ENCODE measurements around the gene PLCD3.

PLCD3 gene

GRCh38 chr17:45110676-45111611 lies 21.4 kb downstream of the PLCD3 start:
- no peak overlapping the region for H3K27ac ChIP-seq (ENCODE audit: low read depth, low read length)
- no peaks in the 10 kb centered on the region for H3K4me1 ChIP-seq (ENCODE audit: control insufficient read depth in 1 of 2, insufficient read depth in 2 of 2, low read length in 2 of 2)
- no peaks in the 10 kb centered on the region for H3K9me3 ChIP-seq (ENCODE audit: control insufficient read depth in 1 of 2, low read length in 2 of 2)
- no peak overlapping the region for H3K4me3 ChIP-seq (ENCODE audit: low read depth in 1 of 2, low read length in 2 of 2)
- peaks cover 9 to 31% of the 10 kb centered on the region in 2 donors for H3K36me3 ChIP-seq (ENCODE audit: control insufficient read depth in 1 of 2, insufficient read depth in 2 of 2, low read length in 2 of 2)
- no peaks in the 10 kb centered on the region for H3K27me3 ChIP-seq (ENCODE audit: control insufficient read depth in 1 of 2, insufficient read depth in 2 of 2, low read length in 2 of 2)
- no peak overlapping the region for H3K9ac ChIP-seq (ENCODE audit: low read depth in 1 of 2, low read length in 2 of 2)

- H3K4me1 ChIP-seq (ENCODE audit: control insufficient read depth in 1 of 2, insufficient read depth in 2 of 2, low read length in 2 of 2), result no peaks in the 10 kb centered on the region
- no peak overlapping the region for H3K9ac ChIP-seq (ENCODE audit: low read depth in 1 of 2, low read length in 2 of 2)
- H3K27me3 ChIP-seq (ENCODE audit: control insufficient read depth in 1 of 2, insufficient read depth in 2 of 2, low read length in 2 of 2), result no peaks in the 10 kb centered on the region
- peaks cover 26 to 50% of the 10 kb centered on the region in 2 donors for H3K36me3 ChIP-seq (ENCODE audit: control insufficient read depth in 1 of 2, insufficient read depth in 2 of 2, low read length in 2 of 2)
- H3K9me3 ChIP-seq (ENCODE audit: control insufficient read depth in 1 of 2, low read length in 2 of 2), result no peaks in the 10 kb centered on the region
- no peak overlapping the region for H3K27ac ChIP-seq (ENCODE audit: low read depth, low read length)
- no peak overlapping the region for H3K4me3 ChIP-seq (ENCODE audit: low read depth in 1 of 2, low read length in 2 of 2)
Observed at GRCh38 chr17:45108595-45109521, 23.5 kb downstream of the PLCD3 start.

- peaks cover 34 to 58% of the 10 kb centered on the region in 2 donors for H3K36me3 ChIP-seq (ENCODE audit: control insufficient read depth in 1 of 2, insufficient read depth in 2 of 2, low read length in 2 of 2)
- H3K27ac ChIP-seq (ENCODE audit: low read depth, low read length), result no peak overlapping the region
- no peaks in the 10 kb centered on the region for H3K9me3 ChIP-seq (ENCODE audit: control insufficient read depth in 1 of 2, low read length in 2 of 2)
- H3K9ac ChIP-seq (ENCODE audit: low read depth in 1 of 2, low read length in 2 of 2), result no peak overlapping the region
- no peaks in the 10 kb centered on the region for H3K27me3 ChIP-seq (ENCODE audit: control insufficient read depth in 1 of 2, insufficient read depth in 2 of 2, low read length in 2 of 2)
- no peak overlapping the region for H3K4me3 ChIP-seq (ENCODE audit: low read depth in 1 of 2, low read length in 2 of 2)
- no peaks in the 10 kb centered on the region for H3K4me1 ChIP-seq (ENCODE audit: control insufficient read depth in 1 of 2, insufficient read depth in 2 of 2, low read length in 2 of 2)
Observed at GRCh38 chr17:45108051-45108450, 24.3 kb downstream of the PLCD3 start.

GRCh38 chr17:45107293-45108010 lies 24.9 kb downstream of the PLCD3 start:
- Histone ChIP-seq H3K9ac (ENCODE audit: low read depth in 1 of 2, low read length in 2 of 2) (no peak overlapping the region), H3K27ac (ENCODE audit: low read depth, low read length) (no peak overlapping the region), H3K4me3 (ENCODE audit: low read depth in 1 of 2, low read length in 2 of 2) (no peak overlapping the region), H3K36me3 (ENCODE audit: control insufficient read depth in 1 of 2, insufficient read depth in 2 of 2, low read length in 2 of 2) (peaks cover 40 to 64% of the 10 kb centered on the region in 2 donors), H3K9me3 (ENCODE audit: control insufficient read depth in 1 of 2, low read length in 2 of 2) (no peaks in the 10 kb centered on the region), H3K27me3 (ENCODE audit: control insufficient read depth in 1 of 2, insufficient read depth in 2 of 2, low read length in 2 of 2) (no peaks in the 10 kb centered on the region), H3K4me1 (ENCODE audit: control insufficient read depth in 1 of 2, insufficient read depth in 2 of 2, low read length in 2 of 2) (no peaks in the 10 kb centered on the region)

GRCh38 chr17:45106582-45106981 lies 25.7 kb downstream of the PLCD3 start:
- Histone ChIP-seq H3K9me3 (ENCODE audit: control insufficient read depth in 1 of 2, low read length in 2 of 2) (no peaks in the 10 kb centered on the region), H3K27me3 (ENCODE audit: control insufficient read depth in 1 of 2, insufficient read depth in 2 of 2, low read length in 2 of 2) (no peaks in the 10 kb centered on the region), H3K4me1 (ENCODE audit: control insufficient read depth in 1 of 2, insufficient read depth in 2 of 2, low read length in 2 of 2) (no peaks in the 10 kb centered on the region), H3K4me3 (ENCODE audit: low read depth in 1 of 2, low read length in 2 of 2) (no peak overlapping the region), H3K27ac (ENCODE audit: low read depth, low read length) (no peak overlapping the region), H3K36me3 (ENCODE audit: control insufficient read depth in 1 of 2, insufficient read depth in 2 of 2, low read length in 2 of 2) (peaks cover 49 to 73% of the 10 kb centered on the region in 2 donors), H3K9ac (ENCODE audit: low read depth in 1 of 2, low read length in 2 of 2) (no peak overlapping the region)

- no peaks in the 10 kb centered on the region for H3K9me3 ChIP-seq (ENCODE audit: control insufficient read depth in 1 of 2, low read length in 2 of 2)
- H3K4me1 ChIP-seq (ENCODE audit: control insufficient read depth in 1 of 2, insufficient read depth in 2 of 2, low read length in 2 of 2), result no peaks in the 10 kb centered on the region
- H3K27me3 ChIP-seq (ENCODE audit: control insufficient read depth in 1 of 2, insufficient read depth in 2 of 2, low read length in 2 of 2), result no peaks in the 10 kb centered on the region
- no peak overlapping the region for H3K9ac ChIP-seq (ENCODE audit: low read depth in 1 of 2, low read length in 2 of 2)
- no peak overlapping the region for H3K4me3 ChIP-seq (ENCODE audit: low read depth in 1 of 2, low read length in 2 of 2)
- peaks cover 50 to 76% of the 10 kb centered on the region in 2 donors for H3K36me3 ChIP-seq (ENCODE audit: control insufficient read depth in 1 of 2, insufficient read depth in 2 of 2, low read length in 2 of 2)
- no peak overlapping the region for H3K27ac ChIP-seq (ENCODE audit: low read depth, low read length)
Observed at GRCh38 chr17:45106096-45106495, 26.2 kb downstream of the PLCD3 start.

- H3K27ac ChIP-seq (ENCODE audit: low read depth, low read length), result no peak overlapping the region
- H3K9ac ChIP-seq (ENCODE audit: low read depth in 1 of 2, low read length in 2 of 2), result no peak overlapping the region
- no peak overlapping the region for H3K4me3 ChIP-seq (ENCODE audit: low read depth in 1 of 2, low read length in 2 of 2)
- H3K9me3 ChIP-seq (ENCODE audit: control insufficient read depth in 1 of 2, low read length in 2 of 2), result no peaks in the 10 kb centered on the region
- H3K4me1 ChIP-seq (ENCODE audit: control insufficient read depth in 1 of 2, insufficient read depth in 2 of 2, low read length in 2 of 2), result no peaks in the 10 kb centered on the region
- H3K27me3 ChIP-seq (ENCODE audit: control insufficient read depth in 1 of 2, insufficient read depth in 2 of 2, low read length in 2 of 2), result no peaks in the 10 kb centered on the region
- H3K36me3 ChIP-seq (ENCODE audit: control insufficient read depth in 1 of 2, insufficient read depth in 2 of 2, low read length in 2 of 2), result peaks cover 50 to 78% of the 10 kb centered on the region in 2 donors
Observed at GRCh38 chr17:45104907-45105624, 27.2 kb downstream of the PLCD3 start.

- Histone ChIP-seq H3K36me3 (ENCODE audit: control insufficient read depth in 1 of 2, insufficient read depth in 2 of 2, low read length in 2 of 2) (peaks cover 54 to 84% of the 10 kb centered on the region in 2 donors), H3K27ac (ENCODE audit: low read depth, low read length) (no peak overlapping the region), H3K27me3 (ENCODE audit: control insufficient read depth in 1 of 2, insufficient read depth in 2 of 2, low read length in 2 of 2) (no peaks in the 10 kb centered on the region), H3K9ac (ENCODE audit: low read depth in 1 of 2, low read length in 2 of 2) (no peak overlapping the region), H3K9me3 (ENCODE audit: control insufficient read depth in 1 of 2, low read length in 2 of 2) (no peaks in the 10 kb centered on the region), H3K4me3 (ENCODE audit: low read depth in 1 of 2, low read length in 2 of 2) (no peak overlapping the region), H3K4me1 (ENCODE audit: control insufficient read depth in 1 of 2, insufficient read depth in 2 of 2, low read length in 2 of 2) (no peaks in the 10 kb centered on the region)
Observed at GRCh38 chr17:45104497-45104896, 27.8 kb downstream of the PLCD3 start.

GRCh38 chr17:45104029-45104428 lies 28.3 kb downstream of the PLCD3 start:
- no peak overlapping the region for H3K9ac ChIP-seq (ENCODE audit: low read depth in 1 of 2, low read length in 2 of 2)
- peaks cover 57 to 88% of the 10 kb centered on the region in 2 donors for H3K36me3 ChIP-seq (ENCODE audit: control insufficient read depth in 1 of 2, insufficient read depth in 2 of 2, low read length in 2 of 2)
- H3K27me3 ChIP-seq (ENCODE audit: control insufficient read depth in 1 of 2, insufficient read depth in 2 of 2, low read length in 2 of 2), result no peaks in the 10 kb centered on the region
- no peak overlapping the region for H3K27ac ChIP-seq (ENCODE audit: low read depth, low read length)
- no peak overlapping the region for H3K4me3 ChIP-seq (ENCODE audit: low read depth in 1 of 2, low read length in 2 of 2)
- H3K9me3 ChIP-seq (ENCODE audit: control insufficient read depth in 1 of 2, low read length in 2 of 2), result no peaks in the 10 kb centered on the region
- H3K4me1 ChIP-seq (ENCODE audit: control insufficient read depth in 1 of 2, insufficient read depth in 2 of 2, low read length in 2 of 2), result no peaks in the 10 kb centered on the region
